Immature natural killer cell (primary cell): Measurements from ENCODE around the gene ERVFRD-1. TPM values are rescaled to one million over a fixed set of nuclear protein-coding genes. Genes with fewer than 3 reads are reported as not detected.

ENCODE experiments used
- DNase-seq, 3 donors: peaks; one replicate each; pipeline ENCODE4 v3.0.0; 2022; ENCODE audit warnings: mixed read lengths in 1 of 3
- H3K27ac Mint-ChIP-seq, 6 donors: one replicate each; pipeline ENCODE4 v1.8.0; 2020; ENCODE audit warnings: mixed read lengths in 6 of 6, mild to moderate bottlenecking in 5 of 6, inconsistent platforms in 4 of 6, moderate library complexity in 3 of 6
- H3K27me3 Mint-ChIP-seq, 3 donors: one replicate each; pipeline ENCODE4 v1.8.0; 2020 to 2021; ENCODE audit warnings: low read depth in 3 of 3, mild to moderate bottlenecking in 3 of 3, mixed read lengths in 3 of 3, moderate library complexity in 3 of 3, inconsistent platforms in 1 of 3
- H3K36me3 Mint-ChIP-seq, 3 donors: one replicate each; pipeline ENCODE4 v1.8.0; 2020; ENCODE audit warnings: mixed read lengths in 3 of 3, inconsistent platforms in 2 of 3, mild to moderate bottlenecking in 2 of 3
- H3K4me1 Mint-ChIP-seq, 2 donors: one replicate each; pipeline ENCODE4 v1.8.0; 2020; ENCODE audit warnings: inconsistent platforms in 2 of 2, mild to moderate bottlenecking in 2 of 2, mixed read lengths in 2 of 2, moderate library complexity in 1 of 2
- H3K4me3 Mint-ChIP-seq, 5 donors: one replicate each; pipeline ENCODE4 v1.8.0; 2020; ENCODE audit warnings: mild to moderate bottlenecking in 5 of 5, mixed read lengths in 5 of 5, inconsistent platforms in 3 of 5, moderate library complexity in 3 of 5
- H3K9me3 Mint-ChIP-seq, 6 donors: one replicate each; pipeline ENCODE4 v1.8.0; 2020; ENCODE audit warnings: mild to moderate bottlenecking in 6 of 6, mixed read lengths in 6 of 6, inconsistent platforms in 4 of 6, moderate library complexity in 3 of 6
- polyA plus RNA-seq, 3 donors: library from polyadenylated mRNA; unstranded; fragments of 300-500 nt; fragmentation: Illumina TruSeq; gene quantifications; one replicate each; pipeline ENCODE4 v1.2.3, GENCODE V29; 2021

ERVFRD-1 gene
- polyA plus RNA-seq = under 1 TPM in 1 of 3 donors, not detected in 2; 0.09 TPM

- Mint-ChIP-seq H3K4me1 (peaks cover 26 to 52% of the 10 kb centered on the region in 2 donors), H3K36me3 (no peaks in the 10 kb centered on the region), H3K4me3 (peak within 1 kb of the TSS; percentile 31 to 65 (median 33)), H3K27me3 (peaks cover 0 to 2% (median 0%) of the 10 kb centered on the region in 3 donors), H3K27ac (peak within 1 kb of the TSS in 2 of 6 donors; percentile 22 to 70), H3K9me3 (no peaks in the 10 kb centered on the region)
- DNase-seq = no peak
Observed at GRCh38 chr6:11110921-11111768, at the start of gene ERVFRD-1. Gene ERVFRD-1 (minus strand): TSS chr6:11111725. CDS start chr6:11105310, 6,415 bp downstream.

- H3K9me3 Mint-ChIP-seq = peaks cover 0 to 1% (median 0%) of the 10 kb centered on the region in 6 donors
- H3K27me3 Mint-ChIP-seq = peaks cover 0 to 10% (median 1%) of the 10 kb centered on the region in 3 donors
- peaks cover 0 to 4% (median 4%) of the 10 kb centered on the region in 3 donors for H3K36me3 Mint-ChIP-seq
- H3K4me3 Mint-ChIP-seq = no peak overlapping the region
- no peak overlapping the region for H3K27ac Mint-ChIP-seq
- no peak for DNase-seq
- peaks cover 3 to 12% of the 10 kb centered on the region in 2 donors for H3K4me1 Mint-ChIP-seq
Observed at GRCh38 chr6:11160199-11160598, 48.7 kb upstream of the ERVFRD-1 start.

- Mint-ChIP-seq H3K4me1 (peaks cover 5 to 14% of the 10 kb centered on the region in 2 donors), H3K9me3 (peaks cover 0 to 1% (median 0%) of the 10 kb centered on the region in 6 donors), H3K36me3 (peaks cover 3 to 11% (median 7%) of the 10 kb centered on the region in 3 donors), H3K27me3 (peaks cover 0 to 8% (median 6%) of the 10 kb centered on the region in 3 donors), H3K4me3 (no peak overlapping the region), H3K27ac (no peak overlapping the region)
- no peak for DNase-seq
Observed at GRCh38 chr6:11155589-11155988, 44.1 kb upstream of the ERVFRD-1 start.

GRCh38 chr6:11153447-11153846, 41.9 kb upstream of the ERVFRD-1 start:
- peaks cover 3 to 11% (median 7%) of the 10 kb centered on the region in 3 donors for H3K36me3 Mint-ChIP-seq
- peaks cover 5 to 14% of the 10 kb centered on the region in 2 donors for H3K4me1 Mint-ChIP-seq
- H3K9me3 Mint-ChIP-seq = peaks cover 0 to 1% (median 0%) of the 10 kb centered on the region in 6 donors
- peaks cover 0 to 8% (median 6%) of the 10 kb centered on the region in 3 donors for H3K27me3 Mint-ChIP-seq
- H3K4me3 Mint-ChIP-seq = peak overlapping the region; percentile 73 to 86 (median 76)
- DNase-seq = no peak
- H3K27ac Mint-ChIP-seq = no peak overlapping the region

- no peak overlapping the region for H3K27ac Mint-ChIP-seq
- H3K27me3 Mint-ChIP-seq = peaks cover 0 to 8% (median 6%) of the 10 kb centered on the region in 3 donors
- H3K4me3 Mint-ChIP-seq = no peak overlapping the region
- H3K9me3 Mint-ChIP-seq = peaks cover 0 to 1% (median 0%) of the 10 kb centered on the region in 6 donors
- H3K4me1 Mint-ChIP-seq = peaks cover 5 to 14% of the 10 kb centered on the region in 2 donors
- H3K36me3 Mint-ChIP-seq = peaks cover 3 to 11% (median 7%) of the 10 kb centered on the region in 3 donors
- DNase-seq = no peak
Observed at GRCh38 chr6:11152581-11152980, 41.1 kb upstream of the ERVFRD-1 start.

- no peak overlapping the region for H3K4me3 Mint-ChIP-seq
- no peak overlapping the region for H3K27ac Mint-ChIP-seq
- H3K36me3 Mint-ChIP-seq = peaks cover 3 to 11% (median 7%) of the 10 kb centered on the region in 3 donors
- H3K9me3 Mint-ChIP-seq = peaks cover 0 to 1% (median 0%) of the 10 kb centered on the region in 6 donors
- peaks cover 0 to 8% (median 6%) of the 10 kb centered on the region in 3 donors for H3K27me3 Mint-ChIP-seq
- DNase-seq = no peak
- peaks cover 5 to 14% of the 10 kb centered on the region in 2 donors for H3K4me1 Mint-ChIP-seq
Observed at GRCh38 chr6:11151488-11151887, 40.0 kb upstream of the ERVFRD-1 start.

GRCh38 chr6:11149551-11149950, 38.0 kb upstream of the ERVFRD-1 start:
- peaks cover 0 to 1% (median 1%) of the 10 kb centered on the region in 3 donors for H3K27me3 Mint-ChIP-seq
- H3K9me3 Mint-ChIP-seq = no peaks in the 10 kb centered on the region
- H3K36me3 Mint-ChIP-seq = peaks cover 3 to 6% (median 4%) of the 10 kb centered on the region in 3 donors
- H3K27ac Mint-ChIP-seq = no peak overlapping the region
- no peak overlapping the region for H3K4me3 Mint-ChIP-seq
- no peak for DNase-seq
- H3K4me1 Mint-ChIP-seq = peaks cover 5 to 16% of the 10 kb centered on the region in 2 donors

- H3K27ac Mint-ChIP-seq = peak overlapping the region in 2 of 6 donors; percentile 31 to 43
- no peak overlapping the region for H3K4me3 Mint-ChIP-seq
- H3K9me3 Mint-ChIP-seq = no peaks in the 10 kb centered on the region
- H3K36me3 Mint-ChIP-seq = no peaks in the 10 kb centered on the region
- DNase-seq = no peak
- no peaks in the 10 kb centered on the region for H3K27me3 Mint-ChIP-seq
- peaks cover 3 to 5% of the 10 kb centered on the region in 2 donors for H3K4me1 Mint-ChIP-seq
Observed at GRCh38 chr6:11146117-11146826, 34.7 kb upstream of the ERVFRD-1 start.

GRCh38 chr6:11144393-11144851, 32.9 kb upstream of the ERVFRD-1 start:
- Mint-ChIP-seq H3K27ac (no peak overlapping the region), H3K9me3 (no peaks in the 10 kb centered on the region), H3K36me3 (no peaks in the 10 kb centered on the region), H3K27me3 (peaks cover 0 to 2% (median 0%) of the 10 kb centered on the region in 3 donors), H3K4me3 (no peak overlapping the region), H3K4me1 (peaks cover 3 to 5% of the 10 kb centered on the region in 2 donors)
- DNase-seq = peak; percentile 62 to 74 (median 67)

- DNase-seq = no peak
- Mint-ChIP-seq H3K4me3 (no peak overlapping the region), H3K36me3 (peaks cover 0 to 7% (median 0%) of the 10 kb centered on the region in 3 donors), H3K27me3 (peaks cover 0 to 2% (median 0%) of the 10 kb centered on the region in 3 donors), H3K27ac (peak overlapping the region in 1 of 6 donors; percentile 55), H3K9me3 (no peaks in the 10 kb centered on the region), H3K4me1 (peaks cover 3 to 5% of the 10 kb centered on the region in 2 donors)
Observed at GRCh38 chr6:11143394-11144371, 32.2 kb upstream of the ERVFRD-1 start.

- H3K27ac Mint-ChIP-seq = no peak overlapping the region
- H3K27me3 Mint-ChIP-seq = peaks cover 0 to 2% (median 0%) of the 10 kb centered on the region in 3 donors
- no peaks in the 10 kb centered on the region for H3K9me3 Mint-ChIP-seq
- DNase-seq = no peak
- peaks cover 3 to 5% of the 10 kb centered on the region in 2 donors for H3K4me1 Mint-ChIP-seq
- H3K4me3 Mint-ChIP-seq = no peak overlapping the region
- peaks cover 0 to 8% (median 0%) of the 10 kb centered on the region in 3 donors for H3K36me3 Mint-ChIP-seq
Observed at GRCh38 chr6:11142296-11143027, 30.9 kb upstream of the ERVFRD-1 start.

- no peak for DNase-seq
- peaks cover 0 to 2% (median 0%) of the 10 kb centered on the region in 3 donors for H3K27me3 Mint-ChIP-seq
- H3K4me1 Mint-ChIP-seq = peaks cover 3 to 5% of the 10 kb centered on the region in 2 donors
- H3K27ac Mint-ChIP-seq = no peak overlapping the region
- no peak overlapping the region for H3K4me3 Mint-ChIP-seq
- no peaks in the 10 kb centered on the region for H3K9me3 Mint-ChIP-seq
- peaks cover 0 to 8% (median 3%) of the 10 kb centered on the region in 3 donors for H3K36me3 Mint-ChIP-seq
Observed at GRCh38 chr6:11141295-11141694, 29.8 kb upstream of the ERVFRD-1 start.
